ENCODE data around the gene TDRD7. TPM values are rescaled to one million over a fixed set of nuclear protein-coding genes. Genes with fewer than 3 reads are reported as not detected.
A peak's percentile ranks its signal among the peaks of the same experiment; 100 is the strongest.

TDRD7 gene
- total and polyA plus RNA-seq, 2 experiments from 2014 or later, result 4.2 to 4.5 TPM

GRCh38 chr9:97415146-97415545 is 3.2 kb downstream of the TDRD7 start:
- H3K4me1 ChIP-seq (ENCODE audit: low read depth), result no peaks in the 10 kb centered on the region
- peaks cover 8% of the 10 kb centered on the region for H3K27me3 ChIP-seq
- H3K4me3 ChIP-seq, result no peak overlapping the region
- no peak for DNase-seq (ENCODE audit: low read depth in 1 of 2, low spot score in 1 of 2)
- TF ChIP-seq, protein P1, sequence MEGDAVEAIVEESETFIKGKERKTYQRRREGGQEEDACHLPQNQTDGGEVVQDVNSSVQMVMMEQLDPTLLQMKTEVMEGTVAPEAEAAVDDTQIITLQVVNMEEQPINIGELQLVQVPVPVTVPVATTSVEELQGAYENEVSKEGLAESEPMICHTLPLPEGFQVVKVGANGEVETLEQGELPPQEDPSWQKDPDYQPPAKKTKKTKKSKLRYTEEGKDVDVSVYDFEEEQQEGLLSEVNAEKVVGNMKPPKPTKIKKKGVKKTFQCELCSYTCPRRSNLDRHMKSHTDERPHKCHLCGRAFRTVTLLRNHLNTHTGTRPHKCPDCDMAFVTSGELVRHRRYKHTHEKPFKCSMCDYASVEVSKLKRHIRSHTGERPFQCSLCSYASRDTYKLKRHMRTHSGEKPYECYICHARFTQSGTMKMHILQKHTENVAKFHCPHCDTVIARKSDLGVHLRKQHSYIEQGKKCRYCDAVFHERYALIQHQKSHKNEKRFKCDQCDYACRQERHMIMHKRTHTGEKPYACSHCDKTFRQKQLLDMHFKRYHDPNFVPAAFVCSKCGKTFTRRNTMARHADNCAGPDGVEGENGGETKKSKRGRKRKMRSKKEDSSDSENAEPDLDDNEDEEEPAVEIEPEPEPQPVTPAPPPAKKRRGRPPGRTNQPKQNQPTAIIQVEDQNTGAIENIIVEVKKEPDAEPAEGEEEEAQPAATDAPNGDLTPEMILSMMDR (IDR thresholded peaks at IDR 0.05; ENCODE audit: low read depth, low read length), result no peak
- H3K27ac ChIP-seq, result no peak overlapping the region
- no peaks in the 10 kb centered on the region for H3K9me3 ChIP-seq (ENCODE audit: low read depth)
- no peaks in the 10 kb centered on the region for H3K36me3 ChIP-seq

- Histone ChIP-seq H3K36me3 (no peaks in the 10 kb centered on the region), H3K4me3 (no peak overlapping the region), H3K27ac (no peak overlapping the region), H3K9me3 (ENCODE audit: low read depth) (no peaks in the 10 kb centered on the region), H3K4me1 (ENCODE audit: low read depth) (no peaks in the 10 kb centered on the region), H3K27me3 (no peaks in the 10 kb centered on the region)
- TF ChIP-seq, protein P1 (IDR thresholded peaks at IDR 0.05; ENCODE audit: low read depth, low read length), result no peak
- DNase-seq (ENCODE audit: low read depth in 1 of 2, low spot score in 1 of 2), result no peak
Measured at GRCh38 chr9:97418880-97419279, 7.0 kb downstream of the TDRD7 start.

GRCh38 chr9:97419309-97419867 is 7.5 kb downstream of the TDRD7 start:
- H3K27ac ChIP-seq, result no peak overlapping the region
- DNase-seq (ENCODE audit: low read depth in 1 of 2, low spot score in 1 of 2), result peak in 1 of 2 donors; percentile 53
- H3K4me1 ChIP-seq (ENCODE audit: low read depth), result no peaks in the 10 kb centered on the region
- H3K4me3 ChIP-seq, result no peak overlapping the region
- H3K27me3 ChIP-seq, result no peaks in the 10 kb centered on the region
- H3K36me3 ChIP-seq, result no peaks in the 10 kb centered on the region
- H3K9me3 ChIP-seq (ENCODE audit: low read depth), result no peaks in the 10 kb centered on the region
- TF ChIP-seq, protein P1 (IDR thresholded peaks at IDR 0.05; ENCODE audit: low read depth, low read length), result no peak

DNA sequence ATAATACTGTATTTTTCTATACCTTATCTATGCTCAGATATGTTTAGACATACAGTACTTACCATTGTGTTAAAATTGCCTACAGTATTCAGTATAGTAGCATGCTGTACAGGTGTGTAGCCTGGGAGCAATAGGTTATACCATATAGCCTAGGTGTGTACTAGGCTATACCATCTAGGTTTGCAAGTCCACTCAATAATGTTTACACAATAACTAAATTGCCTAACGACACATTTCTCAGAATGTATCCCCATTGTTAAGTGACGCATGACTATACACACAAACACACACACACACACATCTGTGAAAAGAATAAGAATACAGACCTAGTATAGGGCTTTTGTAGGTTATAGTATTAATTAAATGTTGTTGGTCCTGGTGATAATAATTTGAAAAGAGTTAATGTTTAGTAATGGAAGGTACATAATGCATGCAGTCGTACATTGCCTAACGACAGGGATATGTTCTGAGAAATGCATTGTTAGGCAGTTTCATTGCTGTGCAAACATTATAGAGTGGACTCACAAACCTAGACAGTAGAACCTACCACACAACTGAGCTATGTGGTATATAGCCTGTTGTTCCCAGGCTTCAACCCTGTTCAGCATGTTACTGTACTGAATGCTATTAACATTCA is 13.6 kb downstream of the TDRD7 start:
- Histone ChIP-seq H3K4me1 (ENCODE audit: low read depth) (no peaks in the 10 kb centered on the region), H3K27me3 (no peaks in the 10 kb centered on the region), H3K4me3 (no peak overlapping the region), H3K36me3 (no peaks in the 10 kb centered on the region), H3K27ac (no peak overlapping the region), H3K9me3 (ENCODE audit: low read depth) (no peaks in the 10 kb centered on the region)
- no peak for DNase-seq (ENCODE audit: low read depth in 1 of 2, low spot score in 1 of 2)
- TF ChIP-seq, protein P1 (IDR thresholded peaks at IDR 0.05; ENCODE audit: low read depth, low read length), result no peak

DNA sequence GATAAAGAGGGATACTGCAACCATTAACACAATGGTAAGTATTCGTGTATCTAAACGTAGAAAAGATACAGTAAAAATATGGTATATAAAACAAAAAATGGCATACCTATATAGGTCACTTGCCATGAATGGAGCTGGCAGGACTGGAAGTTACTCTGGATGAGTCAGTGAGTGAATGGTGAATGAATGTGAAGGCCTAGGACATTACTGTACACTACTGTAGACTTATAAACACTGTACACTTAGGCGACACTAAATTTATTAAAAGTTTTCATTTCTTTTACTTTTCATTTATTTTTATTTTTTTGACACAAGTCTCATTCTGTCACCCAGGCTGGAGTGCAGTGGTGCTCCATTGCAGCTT is 14.1 kb downstream of the TDRD7 start:
- TF ChIP-seq, protein P1 (IDR thresholded peaks at IDR 0.05; ENCODE audit: low read depth, low read length), result no peak
- Histone ChIP-seq H3K9me3 (ENCODE audit: low read depth) (no peaks in the 10 kb centered on the region), H3K4me3 (no peak overlapping the region), H3K27me3 (no peaks in the 10 kb centered on the region), H3K36me3 (no peaks in the 10 kb centered on the region), H3K27ac (no peak overlapping the region), H3K4me1 (ENCODE audit: low read depth) (no peaks in the 10 kb centered on the region)
- no peak for DNase-seq (ENCODE audit: low read depth in 1 of 2, low spot score in 1 of 2)

Measured in cardiac muscle cell (in vitro differentiated cells and primary cell).